Measurements from ENCODE around the gene GRIA3.

DNA sequence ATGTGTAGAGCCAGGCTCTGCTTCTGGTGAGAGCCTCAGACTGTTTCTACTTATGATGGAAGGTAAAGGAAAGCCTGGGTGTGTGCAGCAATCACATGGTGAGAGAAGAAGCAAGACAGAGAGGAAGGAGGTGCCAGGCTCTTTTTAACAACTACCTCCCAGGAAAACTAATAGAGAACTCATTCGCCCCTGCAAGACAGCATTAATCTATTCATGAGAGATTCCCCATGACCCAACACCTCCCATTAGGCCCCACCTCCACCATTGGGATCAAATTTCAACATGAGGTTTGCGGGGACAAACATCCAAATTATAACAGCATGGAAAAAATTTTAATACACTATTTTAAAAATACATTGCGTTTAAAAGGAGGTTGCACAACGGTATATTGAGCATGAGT is 24.7 kb upstream of the GRIA3 start:
- TF ChIP-seq, protein P1, sequence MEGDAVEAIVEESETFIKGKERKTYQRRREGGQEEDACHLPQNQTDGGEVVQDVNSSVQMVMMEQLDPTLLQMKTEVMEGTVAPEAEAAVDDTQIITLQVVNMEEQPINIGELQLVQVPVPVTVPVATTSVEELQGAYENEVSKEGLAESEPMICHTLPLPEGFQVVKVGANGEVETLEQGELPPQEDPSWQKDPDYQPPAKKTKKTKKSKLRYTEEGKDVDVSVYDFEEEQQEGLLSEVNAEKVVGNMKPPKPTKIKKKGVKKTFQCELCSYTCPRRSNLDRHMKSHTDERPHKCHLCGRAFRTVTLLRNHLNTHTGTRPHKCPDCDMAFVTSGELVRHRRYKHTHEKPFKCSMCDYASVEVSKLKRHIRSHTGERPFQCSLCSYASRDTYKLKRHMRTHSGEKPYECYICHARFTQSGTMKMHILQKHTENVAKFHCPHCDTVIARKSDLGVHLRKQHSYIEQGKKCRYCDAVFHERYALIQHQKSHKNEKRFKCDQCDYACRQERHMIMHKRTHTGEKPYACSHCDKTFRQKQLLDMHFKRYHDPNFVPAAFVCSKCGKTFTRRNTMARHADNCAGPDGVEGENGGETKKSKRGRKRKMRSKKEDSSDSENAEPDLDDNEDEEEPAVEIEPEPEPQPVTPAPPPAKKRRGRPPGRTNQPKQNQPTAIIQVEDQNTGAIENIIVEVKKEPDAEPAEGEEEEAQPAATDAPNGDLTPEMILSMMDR (IDR thresholded peaks at IDR 0.05): no peak
- TF ChIP-seq POLR2A (IDR thresholded peaks at IDR 0.05) (no peak), EP300 (IDR thresholded peaks at IDR 0.05) (no peak)
